T-helper 9 cell (primary cell): ENCODE results near the gene TOPORS.
"Not testable (repeated sequence)": the region's sequence is repeated elsewhere in the genome, so short reads cannot be mapped to it uniquely, and the experiment has no call there.

Experiments used
- DNase-seq: peaks from one replicate; pipeline ENCODE4 v3.0.0-alpha.2; 2020

Gene TOPORS

GRCh38 chr9:32565967-32566366 is 13.6 kb upstream of the TOPORS start:
- DNase-seq = no peak

- no peak for DNase-seq
Observed at GRCh38 chr9:32558408-32558934, 6.1 kb upstream of the TOPORS start.

GRCh38 chr9:32554591-32554990 is 2.2 kb upstream of the TOPORS start:
- no peak for DNase-seq

GRCh38 chr9:32554107-32554506 is 1.7 kb upstream of the TOPORS start:
- no peak for DNase-seq

- DNase-seq = peak; percentile 19
Observed at GRCh38 chr9:32551276-32552051, 922 bp downstream of the TOPORS start.

GRCh38 chr9:32550562-32551275 is 1.7 kb downstream of the TOPORS start:
- DNase-seq = peak; percentile 94

- DNase-seq = no peak
Observed at GRCh38 chr9:32550150-32550561, 2.2 kb downstream of the TOPORS start.

- DNase-seq = not testable (repeated sequence)
Observed at GRCh38 chr9:32548213-32548612, 4.2 kb downstream of the TOPORS start.

GRCh38 chr9:32545884-32546283 is 6.5 kb downstream of the TOPORS start:
- no peak for DNase-seq

GRCh38 chr9:32543047-32543446 is 9.3 kb downstream of the TOPORS start:
- DNase-seq = no peak

- DNase-seq = no peak
Observed at GRCh38 chr9:32533816-32534215, 18.6 kb downstream of the TOPORS start.

GRCh38 chr9:32533336-32533735 is 19.1 kb downstream of the TOPORS start:
- DNase-seq = no peak

- DNase-seq = no peak
Observed at GRCh38 chr9:32526707-32527048, 25.7 kb downstream of the TOPORS start.

GRCh38 chr9:32526041-32526706 is 26.2 kb downstream of the TOPORS start, which contains the start of gene RIGI:
TSS of gene RIGI (minus strand) at chr9:32526196. CDS start at chr9:32526166, 30 bp downstream.
- DNase-seq = peak; percentile 80

GRCh38 chr9:32525709-32526030 is 26.7 kb downstream of the TOPORS start:
- DNase-seq = no peak

- no peak for DNase-seq
Observed at GRCh38 chr9:32524892-32525708, 27.3 kb downstream of the TOPORS start.

GRCh38 chr9:32524558-32524891 is 27.9 kb downstream of the TOPORS start:
- not testable (repeated sequence) for DNase-seq

GRCh38 chr9:32523910-32524309 is 28.5 kb downstream of the TOPORS start:
- DNase-seq = no peak

- DNase-seq = no peak
Observed at GRCh38 chr9:32518276-32518675, 34.1 kb downstream of the TOPORS start.

- DNase-seq = no peak
Observed at GRCh38 chr9:32516241-32516640, 36.1 kb downstream of the TOPORS start.

GRCh38 chr9:32508728-32509127 is 43.7 kb downstream of the TOPORS start:
- no peak for DNase-seq

GRCh38 chr9:32503008-32503407 is 49.4 kb downstream of the TOPORS start:
- DNase-seq = no peak

GRCh38 chr9:32502464-32502863 is 49.9 kb downstream of the TOPORS start:
- no peak for DNase-seq
